H1 (cell line): ENCODE measurements around the gene UTRN. TPM values are rescaled to one million over a fixed set of nuclear protein-coding genes. Genes with fewer than 3 reads are reported as not detected.
A peak's percentile ranks its signal among the peaks of the same experiment; 100 is the strongest.

Experiments used
- ATF2 ChIP-seq: IDR thresholded peaks from 2 replicates; pipeline ENCODE4 v1.6.1; 2012; ENCODE audit warnings: low read length, inconsistent platforms
- BCL11A ChIP-seq, 2 experiments: IDR thresholded peaks; one replicate each; pipeline ENCODE4 v1.6.1; 2011; ENCODE audit warnings: low read depth in 2 of 2, low read length in 2 of 2, mild to moderate bottlenecking in 2 of 2
- BRCA1 ChIP-seq: IDR thresholded peaks from 2 replicates; pipeline ENCODE4 v1.6.1; 2012; ENCODE audit warnings: low read depth, low read length, improper control_type of control experiment
- CEBPB ChIP-seq: IDR thresholded peaks from 2 replicates; pipeline ENCODE4 v1.6.1; 2012; ENCODE audit warnings: low read depth, low read length
- CHD1 ChIP-seq: IDR thresholded peaks from 2 replicates; pipeline ENCODE4 v1.6.1; 2012; ENCODE audit warnings: low read depth, low read length, improper control_type of control experiment
- CREB1 ChIP-seq: IDR thresholded peaks from 2 replicates; pipeline ENCODE4 v1.6.1; 2012; ENCODE audit warnings: inconsistent platforms
- E2F6 ChIP-seq: IDR thresholded peaks from 2 replicates; pipeline ENCODE4 v1.6.1; 2012; ENCODE audit warnings: inconsistent platforms
- FOSL1 ChIP-seq: IDR thresholded peaks from 2 replicates; pipeline ENCODE4 v1.6.1; 2011; ENCODE audit warnings: mild to moderate bottlenecking, low read depth, low read length, moderate library complexity; ENCODE audit not compliant: insufficient read depth
- JUND ChIP-seq: IDR thresholded peaks from 2 replicates; pipeline ENCODE4 v1.6.1; 2011; ENCODE audit warnings: mild to moderate bottlenecking, improper control_type of control experiment, low read length
- KDM1A ChIP-seq: fragments of 200-600, 300-600 bp; sonication (generic); IDR thresholded peaks from 2 replicates; pipeline ENCODE4 v1.7.1; 2016; ENCODE audit warnings: mild to moderate bottlenecking, low read length, borderline replicate concordance
- KDM5A ChIP-seq: fragments of 200-600 bp; IDR thresholded peaks from 2 replicates; pipeline ENCODE4 v1.7.1; 2012; ENCODE audit warnings: mild to moderate bottlenecking, low read length, inconsistent platforms, mixed read lengths
- NANOG ChIP-seq: IDR thresholded peaks from 2 replicates; pipeline ENCODE4 v1.6.1; 2011; ENCODE audit warnings: low read length, low read depth, mild to moderate bottlenecking, inconsistent platforms; ENCODE audit not compliant: insufficient read depth, poor library complexity, severe bottlenecking
- NRF1 ChIP-seq: IDR thresholded peaks from 2 replicates; pipeline ENCODE4 v1.6.1; 2011; ENCODE audit warnings: mild to moderate bottlenecking, low read depth, low read length, improper control_type of control experiment
- RFX5 ChIP-seq: IDR thresholded peaks from 2 replicates; pipeline ENCODE4 v1.6.1; 2011; ENCODE audit warnings: low read depth, low read length, improper control_type of control experiment, borderline replicate concordance
- RNF2 ChIP-seq: fragments of 200-900, 300-1000 bp; sonication (generic); IDR thresholded peaks from 2 replicates; pipeline ENCODE4 v1.7.1; 2016; ENCODE audit warnings: borderline replicate concordance, low read depth, mild to moderate bottlenecking, antibody characterized with exemption, low read length; ENCODE audit not compliant: poor library complexity, severe bottlenecking; ENCODE audit errors: missing control alignments
- SAP30 ChIP-seq: fragments of 300-600 bp; sonication (generic); IDR thresholded peaks from 2 replicates; pipeline ENCODE4 v1.7.1; 2012; ENCODE audit warnings: low read length, moderate library complexity, mild to moderate bottlenecking, inconsistent platforms; ENCODE audit not compliant: insufficient read depth, insufficient replicate concordance
- SIX5 ChIP-seq: IDR thresholded peaks from 2 replicates; pipeline ENCODE4 v1.6.1; 2011; ENCODE audit warnings: mild to moderate bottlenecking, low read depth, low read length
- SP2 ChIP-seq: IDR thresholded peaks from 2 replicates; pipeline ENCODE4 v1.6.1; 2012; ENCODE audit warnings: mild to moderate bottlenecking, low read length, inconsistent platforms
- SP4 ChIP-seq: IDR thresholded peaks from 2 replicates; pipeline ENCODE4 v1.6.1; 2012; ENCODE audit warnings: low read length, inconsistent platforms
- USF2 ChIP-seq: IDR thresholded peaks from 2 replicates; pipeline ENCODE4 v1.6.1; 2011; ENCODE audit warnings: low read length, improper control_type of control experiment
- polyA plus RNA-seq, 7 experiments: library from polyadenylated mRNA; depleted of rRNA in 3 of 7; stranded (reverse) in 5 of 7; unstranded in 2 of 7; fragments of >200 nt in 5 of 7; fragments of 200-250 nt in 2 of 7; gene quantifications; 1 replicate in 5 of 7; 2 replicates in 1 of 7; 4 replicates in 1 of 7; pipeline versions ENCODE4 v1.2.1 to v1.2.3, GENCODE V29; 2011 to 2013; ENCODE audit warnings: missing spikeins in 2 of 7, mixed read lengths in 2 of 7
- total RNA-seq: library from RNA; stranded (reverse); fragmentation: NEBNext Ultra II Directional; extraction: Animal tissue kit (Norgen Biotek cat#: 25700); gene quantifications from 2 replicates; pipeline ENCODE4 v1.2.1, GENCODE V29; 2021

UTRN gene
- total and polyA plus RNA-seq, 2 of the 8 experiments (the other 6 are each of a cell fraction or from before 2014, with no cell fraction given): 25.0 to 112 TPM

- TF ChIP-seq SIX5 (no peak), ATF2 (peak; percentile 87), KDM5A (no peak), NRF1 (no peak), BRCA1 (no peak), E2F6 (no peak), JUND (no peak), SP4 (no peak), SAP30 (no peak), FOSL1 (no peak), CREB1 (no peak), CEBPB (no peak), RNF2 (no peak), BCL11A (IDR thresholded peaks at IDR 0.05; ENCODE audit: low read depth in 2 of 2, low read length in 2 of 2) (peak; percentile 92 to 95), NANOG (peak; percentile 59), USF2 (no peak), KDM1A (no peak), SP2 (no peak), RFX5 (peak; percentile 32; the same call in 1 of the 2 replicates), CHD1 (no peak)
These were observed 45.2 kb downstream of the UTRN start (continued) for GRCh38 chr6:144330017-144330987.
